Naive thymus-derived CD4-positive, alpha-beta T cell (primary cell): ENCODE results near the gene PNP. TPM values are rescaled to one million over a fixed set of nuclear protein-coding genes. Genes with fewer than 3 reads are reported as not detected.

Experiments
- ATAC-seq: fragments of 150-1000 bp; cut with Tn5 transposase; 2 replicates; pipeline ENCODE4 v1.10.0; 2021; ENCODE audit warnings: mild to moderate bottlenecking, moderate library complexity
- CTCF ChIA-PET: fragments of 350-600 bp; sonication (Branson Sonifier 250); formaldehyde crosslinking; loops from one replicate; lab custom pipeline; 2021; ENCODE audit warnings: antibody characterized with exemption; lab: Charles Lee
- POLR2A ChIA-PET: fragments of 350-600 bp; sonication (Branson Sonifier 250); formaldehyde crosslinking; loops from one replicate; lab custom pipeline; 2021; ENCODE audit warnings: antibody characterized with exemption, inconsistent platforms; lab: Charles Lee
- DNase-seq, 9 donors: peaks; one replicate each; pipeline versions ENCODE4 v3.0.0 to v3.0.0-alpha.2; 2020 to 2022; ENCODE audit warnings: mixed read lengths in 1 of 9
- H3K27ac ChIP-seq: one replicate; pipeline ENCODE4 v1.7.0; 2013; ENCODE audit warnings: mild to moderate bottlenecking, low read depth, low read length, moderate library complexity
- H3K27me3 ChIP-seq, 2 donors: one replicate each; pipeline ENCODE4 v1.7.0; 2013; ENCODE audit warnings: low read length in 2 of 2, mild to moderate bottlenecking in 2 of 2, moderate library complexity in 2 of 2; ENCODE audit not compliant: control insufficient read depth in 2 of 2, insufficient read depth in 2 of 2
- H3K36me3 ChIP-seq, 3 experiments: 1 replicate in 2 of 3; 2 replicates in 1 of 3; pipeline ENCODE4 v1.7.0; 2013; ENCODE audit warnings: low read length in 3 of 3, mild to moderate bottlenecking in 3 of 3, moderate library complexity in 1 of 3; ENCODE audit not compliant: insufficient read depth in 3 of 3, control insufficient read depth in 2 of 3
- H3K4me1 ChIP-seq, 2 donors: one replicate each; pipeline ENCODE4 v1.7.0; 2013; ENCODE audit warnings: low read length in 2 of 2, mild to moderate bottlenecking in 2 of 2, moderate library complexity in 1 of 2; ENCODE audit not compliant: control insufficient read depth in 2 of 2, insufficient read depth in 2 of 2
- H3K4me3 ChIP-seq: 2 replicates; pipeline ENCODE4 v1.7.0; 2013; ENCODE audit warnings: mild to moderate bottlenecking, low read length
- H3K9me3 ChIP-seq, 3 experiments: 1 replicate in 2 of 3; 2 replicates in 1 of 3; pipeline ENCODE4 v1.7.0; 2013; ENCODE audit warnings: low read length in 3 of 3; ENCODE audit not compliant: control insufficient read depth in 2 of 3
- H3K27ac Mint-ChIP-seq, 9 donors: one replicate each; pipeline ENCODE4 v1.8.0; 2020 to 2022; ENCODE audit warnings: mixed read lengths in 9 of 9, mild to moderate bottlenecking in 8 of 9, moderate library complexity in 5 of 9, inconsistent platforms in 2 of 9
- H3K27me3 Mint-ChIP-seq, 5 donors: one replicate each; pipeline ENCODE4 v1.8.0; 2021 to 2022; ENCODE audit warnings: mixed read lengths in 5 of 5, mild to moderate bottlenecking in 1 of 5
- H3K36me3 Mint-ChIP-seq, 5 donors: one replicate each; pipeline ENCODE4 v1.8.0; 2020 to 2022; ENCODE audit warnings: mixed read lengths in 5 of 5, mild to moderate bottlenecking in 3 of 5, inconsistent platforms in 1 of 5
- H3K4me1 Mint-ChIP-seq, 7 donors: one replicate each; pipeline ENCODE4 v1.8.0; 2020 to 2022; ENCODE audit warnings: mixed read lengths in 7 of 7, mild to moderate bottlenecking in 3 of 7, inconsistent platforms in 1 of 7
- H3K4me3 Mint-ChIP-seq, 10 donors: one replicate each; pipeline ENCODE4 v1.8.0; 2020 to 2022; ENCODE audit warnings: mild to moderate bottlenecking in 10 of 10, mixed read lengths in 10 of 10, moderate library complexity in 6 of 10, inconsistent platforms in 2 of 10
- H3K9me3 Mint-ChIP-seq, 11 donors: one replicate each; pipeline ENCODE4 v1.8.0; 2020 to 2022; ENCODE audit warnings: mixed read lengths in 11 of 11, mild to moderate bottlenecking in 4 of 11, inconsistent platforms in 1 of 11, moderate library complexity in 1 of 11
- intact Hi-C, 2 donors: fragments of 100-400 bp; cut with micrococcal nuclease; formaldehyde crosslinking; loops; one replicate each; pipeline ENCODE4 v1.15.1; 2023
- polyA plus RNA-seq, 2 donors: library from polyadenylated mRNA; unstranded; fragments of 300-500 nt; fragmentation: Illumina TruSeq; gene quantifications; one replicate each; pipeline ENCODE4 v1.2.3, GENCODE V29; 2021
- total RNA-seq, 6 experiments: library from RNA in 5 of 6; stranded (reverse) in 5 of 6; gene quantifications; 1 replicate in 5 of 6; 2 replicates in 1 of 6; pipeline ENCODE4 v1.2.3 and lab custom pipeline; 2021 to 2026

The PNP gene
- total and polyA plus RNA-seq, 7 experiments from 2014 or later = 35.6 to 179 (median 82.1) TPM

- H3K27ac Mint-ChIP-seq = peak overlapping the region in 7 of 9 donors; percentile 54 to 98 (median 88)
- peaks cover 5 to 20% (median 9%) of the 10 kb centered on the region in 5 donors for H3K36me3 Mint-ChIP-seq
- peaks cover 24 to 40% (median 25%) of the 10 kb centered on the region in 3 experiments for H3K36me3 ChIP-seq
- H3K4me3 ChIP-seq = no peak overlapping the region
- H3K27me3 Mint-ChIP-seq = no peaks in the 10 kb centered on the region
- CTCF ChIA-PET = no interaction called here
- no peak for ATAC-seq
- peak overlapping the region in 1 of 10 donors; percentile 32 for H3K4me3 Mint-ChIP-seq
- H3K9me3 Mint-ChIP-seq = peaks cover 0 to 5% (median 0%) of the 10 kb centered on the region in 11 donors
- no peaks in the 10 kb centered on the region for H3K27me3 ChIP-seq
- no peak for DNase-seq
- H3K9me3 ChIP-seq = no peaks in the 10 kb centered on the region
- peaks cover 27 to 36% of the 10 kb centered on the region in 2 donors for H3K4me1 ChIP-seq
- intact Hi-C loops = loop anchor here in 1 of 2 donors (10.0 kb wide), 1 partner anchor 997 kb away; the partner anchor contains the start of gene CHD8
- H3K27ac ChIP-seq = peak overlapping the region; percentile 96
- peaks cover 18 to 40% (median 32%) of the 10 kb centered on the region in 7 donors for H3K4me1 Mint-ChIP-seq
- POLR2A ChIA-PET = interaction anchor here (0.6 to 1.5 kb wide), 6 partner anchors 10 to 224 kb away, joined by 3 to 5 read pairs (median 4); partner anchors contain the start of gene PNP
Measured at GRCh38 chr14:20458031-20458789, 11.0 kb upstream of the PNP start.

- peaks cover 27 to 29% of the 10 kb centered on the region in 2 donors for H3K4me1 ChIP-seq
- peaks cover 0 to 2% (median 0%) of the 10 kb centered on the region in 5 donors for H3K27me3 Mint-ChIP-seq
- H3K4me3 ChIP-seq = peak overlapping the region; percentile 83
- peak overlapping the region; percentile 96 for H3K27ac ChIP-seq
- no peaks in the 10 kb centered on the region for H3K27me3 ChIP-seq
- peak overlapping the region; percentile 81 to 97 (median 92) for H3K4me3 Mint-ChIP-seq
- POLR2A ChIA-PET = interaction anchor here (0.8 to 4.9 kb wide), 18 partner anchors 9 to 320 kb away, joined by 3 to 38 read pairs (median 12); partner anchors contain the start of genes PARP2, PNP, RNASE4 and RNASE6
- H3K36me3 Mint-ChIP-seq = peaks cover 5 to 20% (median 9%) of the 10 kb centered on the region in 5 donors
- H3K36me3 ChIP-seq = peaks cover 24 to 40% (median 25%) of the 10 kb centered on the region in 3 experiments
- peak; percentile 15 for ATAC-seq
- peak in 7 of 9 donors; percentile 15 to 84 (median 77) for DNase-seq
- H3K27ac Mint-ChIP-seq = peak overlapping the region; percentile 88 to 99 (median 92)
- intact Hi-C loops = loop anchor here (1.0 to 5.0 kb wide), 10 partner anchors 9 to 924 kb away; partner anchors contain the start of genes PARP2 (in 2 of the 2), PNP (in 2 of the 2), TEP1 (in 2 of the 2) and HNRNPC (in 1 of the 2)
- no peaks in the 10 kb centered on the region for H3K9me3 ChIP-seq
- peaks cover 18 to 36% (median 32%) of the 10 kb centered on the region in 7 donors for H3K4me1 Mint-ChIP-seq
- CTCF ChIA-PET = interaction anchor here (1.0 to 1.6 kb wide), 3 partner anchors 11 to 46 kb away, joined by 3 to 8 read pairs (median 3); no protein-coding TSS in a partner anchor
- peaks cover 0 to 5% (median 0%) of the 10 kb centered on the region in 11 donors for H3K9me3 Mint-ChIP-seq
Measured at GRCh38 chr14:20460458-20461224, 8.6 kb upstream of the PNP start.

GRCh38 chr14:20461225-20462141 lies 7.7 kb upstream of the PNP start, which contains the start of gene PIP4P1:
PIP4P1 (minus strand) TSS chr14:20461434; CDS start chr14:20461325, 109 bp downstream.
- Mint-ChIP-seq H3K4me1 (peaks cover 18 to 36% (median 32%) of the 10 kb centered on the region in 7 donors), H3K27me3 (peaks cover 0 to 2% (median 0%) of the 10 kb centered on the region in 5 donors), H3K36me3 (peaks cover 5 to 20% (median 9%) of the 10 kb centered on the region in 5 donors), H3K9me3 (peaks cover 0 to 5% (median 0%) of the 10 kb centered on the region in 11 donors), H3K27ac (peak within 1 kb of the TSS; percentile 88 to 99 (median 92)), H3K4me3 (peak within 1 kb of the TSS; percentile 81 to 97 (median 92))
- peaks cover 19 to 20% of the 10 kb centered on the region in 2 donors for H3K4me1 ChIP-seq
- ATAC-seq (peak; percentile 92), DNase-seq (peak; percentile 95 to 100 (median 99))
- no peaks in the 10 kb centered on the region for H3K9me3 ChIP-seq
- intact Hi-C loops = loop anchor here (1.0 to 5.0 kb wide), 10 partner anchors 8 to 923 kb away; partner anchors contain the start of genes PARP2 (in 2 of the 2), PNP (in 2 of the 2), TEP1 (in 2 of the 2) and HNRNPC (in 1 of the 2)
- no peaks in the 10 kb centered on the region for H3K27me3 ChIP-seq
- ChIA-PET CTCF (interaction anchor here (0.6 to 1.6 kb wide), 6 partner anchors 10 to 47 kb away, joined by 3 to 8 read pairs (median 3); no protein-coding TSS in a partner anchor), POLR2A (interaction anchor here (0.5 to 4.9 kb wide), 30 partner anchors 8 to 320 kb away, joined by 3 to 38 read pairs (median 5); partner anchors contain the start of genes PARP2, PNP, RNASE4 and RNASE6)
- peak within 1 kb of the TSS; percentile 83 for H3K4me3 ChIP-seq
- peak within 1 kb of the TSS; percentile 96 for H3K27ac ChIP-seq
- peaks cover 19 to 37% (median 25%) of the 10 kb centered on the region in 3 experiments for H3K36me3 ChIP-seq

GRCh38 chr14:20468764-20469241 lies 403 bp upstream of the PNP start:
- intact Hi-C loops = loop anchor here (1.0 to 2.0 kb wide), 10 partner anchors 8 to 214 kb away; partner anchors contain the start of genes PIP4P1 (in 2 of the 2), APEX1 (in 1 of the 2), PARP2 (in 1 of the 2) and TEP1 (in 1 of the 2)
- H3K27me3 Mint-ChIP-seq = peaks cover 0 to 6% (median 0%) of the 10 kb centered on the region in 5 donors
- ATAC-seq = no peak
- no peak for DNase-seq
- peak overlapping the region; percentile 87 for H3K4me3 ChIP-seq
- H3K27ac Mint-ChIP-seq = peak overlapping the region; percentile 89 to 98 (median 97)
- H3K4me1 ChIP-seq = peaks cover 13 to 32% of the 10 kb centered on the region in 2 donors
- H3K36me3 ChIP-seq = peaks cover 0 to 15% (median 13%) of the 10 kb centered on the region in 3 experiments
- peaks cover under 1 to 23% (median 19%) of the 10 kb centered on the region in 5 donors for H3K36me3 Mint-ChIP-seq
- peaks cover 34 to 43% (median 38%) of the 10 kb centered on the region in 7 donors for H3K4me1 Mint-ChIP-seq
- H3K9me3 ChIP-seq = no peaks in the 10 kb centered on the region
- H3K9me3 Mint-ChIP-seq = peaks cover 0 to 2% (median 0%) of the 10 kb centered on the region in 11 donors
- H3K27ac ChIP-seq = peak overlapping the region; percentile 87
- H3K27me3 ChIP-seq = no peaks in the 10 kb centered on the region
- ChIA-PET POLR2A (interaction anchor here (1.3 to 4.8 kb wide), 7 partner anchors 8 to 141 kb away, joined by 3 to 47 read pairs (median 21); partner anchors contain the start of genes APEX1, OSGEP and PIP4P1), CTCF (interaction anchor here (1.1 kb wide), 1 partner anchor 47 kb away, joined by 3 read pairs; no protein-coding TSS in a partner anchor)
- peak overlapping the region; percentile 95 to 100 (median 99) for H3K4me3 Mint-ChIP-seq
